Left ventricle myocardium inferior (tissue), 1 donor: Measurements from ENCODE around the gene EIF4B. TPM values are rescaled to one million over a fixed set of nuclear protein-coding genes. Genes with fewer than 3 reads are reported as not detected.

Experiments used
- DNase-seq: peaks from one replicate; pipeline ENCODE4 v3.0.0-alpha.2; 2020
- H3K27ac ChIP-seq: fragments of 200-600 bp; replicated peaks from 2 replicates; pipeline ENCODE4 v1.8.0; 2021
- H3K27me3 ChIP-seq: fragments of 200-600 bp; 2 replicates; pipeline ENCODE4 v1.8.0; 2021; ENCODE audit warnings: low read depth
- H3K36me3 ChIP-seq: fragments of 200-600 bp; 2 replicates; pipeline ENCODE4 v1.8.0; 2021
- H3K4me1 ChIP-seq: fragments of 200-600 bp; 2 replicates; pipeline ENCODE4 v1.8.0; 2021
- H3K4me3 ChIP-seq: fragments of 200-600 bp; 2 replicates; pipeline ENCODE4 v1.8.0; 2021; ENCODE audit warnings: mild to moderate bottlenecking, moderate library complexity
- H3K9me3 ChIP-seq: fragments of 200-600 bp; replicated peaks from 2 replicates; pipeline ENCODE4 v1.8.0; 2021
- intact Hi-C: fragments of 100-400 bp; cut with micrococcal nuclease; formaldehyde crosslinking; loops from one replicate; pipeline ENCODE4 v1.11.0; 2022
- total RNA-seq: library from RNA; stranded (reverse); fragmentation: NEBNext Ultra II Directional; extraction: Animal tissue kit (Norgen Biotek cat#: 25700); gene quantifications from one replicate; pipeline ENCODE4 v1.2.1, GENCODE V29; 2021
- TF ChIP-seq, protein P1 (sequence below): fragments of 200-600 bp; IDR thresholded peaks from 2 replicates; pipeline ENCODE4 v1.8.0; 2021; ENCODE audit warnings: antibody characterized with exemption, mild to moderate bottlenecking, borderline replicate concordance
- donor health status: DM: no; HTN: yes; CAD: no; lungs with severe emphysema.

Gene EIF4B
- total RNA-seq, 1 donor from 2014 or later = 390 TPM

DNA sequence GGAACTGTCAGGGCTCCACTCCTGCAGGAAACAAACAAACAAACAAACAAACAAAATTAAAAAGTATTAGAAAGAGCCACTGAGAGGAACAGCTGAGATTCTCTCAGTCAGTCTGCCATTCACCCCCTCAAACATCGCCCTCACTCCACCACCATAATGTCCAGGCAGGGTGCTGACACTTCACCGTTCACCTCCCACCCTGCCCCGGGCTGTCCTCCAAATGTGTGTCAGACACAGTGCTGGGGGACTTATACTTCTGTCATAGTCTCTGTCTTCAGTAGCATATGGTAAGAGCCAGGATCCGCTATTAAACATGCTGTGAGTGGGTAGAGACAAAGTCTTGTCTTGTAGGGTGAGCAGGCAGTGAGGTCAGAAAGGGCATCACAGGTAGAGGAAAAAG lies 29.1 kb upstream of the EIF4B start:
- no peaks in the 10 kb centered on the region for H3K36me3 ChIP-seq
- no peak overlapping the region for H3K4me3 ChIP-seq
- TF ChIP-seq, protein P1, sequence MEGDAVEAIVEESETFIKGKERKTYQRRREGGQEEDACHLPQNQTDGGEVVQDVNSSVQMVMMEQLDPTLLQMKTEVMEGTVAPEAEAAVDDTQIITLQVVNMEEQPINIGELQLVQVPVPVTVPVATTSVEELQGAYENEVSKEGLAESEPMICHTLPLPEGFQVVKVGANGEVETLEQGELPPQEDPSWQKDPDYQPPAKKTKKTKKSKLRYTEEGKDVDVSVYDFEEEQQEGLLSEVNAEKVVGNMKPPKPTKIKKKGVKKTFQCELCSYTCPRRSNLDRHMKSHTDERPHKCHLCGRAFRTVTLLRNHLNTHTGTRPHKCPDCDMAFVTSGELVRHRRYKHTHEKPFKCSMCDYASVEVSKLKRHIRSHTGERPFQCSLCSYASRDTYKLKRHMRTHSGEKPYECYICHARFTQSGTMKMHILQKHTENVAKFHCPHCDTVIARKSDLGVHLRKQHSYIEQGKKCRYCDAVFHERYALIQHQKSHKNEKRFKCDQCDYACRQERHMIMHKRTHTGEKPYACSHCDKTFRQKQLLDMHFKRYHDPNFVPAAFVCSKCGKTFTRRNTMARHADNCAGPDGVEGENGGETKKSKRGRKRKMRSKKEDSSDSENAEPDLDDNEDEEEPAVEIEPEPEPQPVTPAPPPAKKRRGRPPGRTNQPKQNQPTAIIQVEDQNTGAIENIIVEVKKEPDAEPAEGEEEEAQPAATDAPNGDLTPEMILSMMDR = no peak
- H3K27ac ChIP-seq = no peak overlapping the region
- H3K4me1 ChIP-seq = peaks cover 10% of the 10 kb centered on the region
- intact Hi-C loops = loop anchor here (10.0 kb wide), 1 partner anchor 392 kb away; no protein-coding TSS in a partner anchor
- H3K27me3 ChIP-seq = peaks cover 52% of the 10 kb centered on the region
- no peak for DNase-seq
- H3K9me3 ChIP-seq = no peaks in the 10 kb centered on the region

- peaks cover 5% of the 10 kb centered on the region for H3K4me1 ChIP-seq
- DNase-seq = no peak
- no peaks in the 10 kb centered on the region for H3K36me3 ChIP-seq
- peaks cover 70% of the 10 kb centered on the region for H3K27me3 ChIP-seq
- no peak overlapping the region for H3K27ac ChIP-seq
- H3K4me3 ChIP-seq = no peak overlapping the region
- TF ChIP-seq, protein P1 = no peak
- H3K9me3 ChIP-seq = no peaks in the 10 kb centered on the region
- intact Hi-C loops = loop anchor here (2.0 kb wide), 1 partner anchor 95 kb away; no protein-coding TSS in a partner anchor
These were observed 26.1 kb upstream of the EIF4B start for GRCh38 chr12:52980096-52980649.

DNA sequence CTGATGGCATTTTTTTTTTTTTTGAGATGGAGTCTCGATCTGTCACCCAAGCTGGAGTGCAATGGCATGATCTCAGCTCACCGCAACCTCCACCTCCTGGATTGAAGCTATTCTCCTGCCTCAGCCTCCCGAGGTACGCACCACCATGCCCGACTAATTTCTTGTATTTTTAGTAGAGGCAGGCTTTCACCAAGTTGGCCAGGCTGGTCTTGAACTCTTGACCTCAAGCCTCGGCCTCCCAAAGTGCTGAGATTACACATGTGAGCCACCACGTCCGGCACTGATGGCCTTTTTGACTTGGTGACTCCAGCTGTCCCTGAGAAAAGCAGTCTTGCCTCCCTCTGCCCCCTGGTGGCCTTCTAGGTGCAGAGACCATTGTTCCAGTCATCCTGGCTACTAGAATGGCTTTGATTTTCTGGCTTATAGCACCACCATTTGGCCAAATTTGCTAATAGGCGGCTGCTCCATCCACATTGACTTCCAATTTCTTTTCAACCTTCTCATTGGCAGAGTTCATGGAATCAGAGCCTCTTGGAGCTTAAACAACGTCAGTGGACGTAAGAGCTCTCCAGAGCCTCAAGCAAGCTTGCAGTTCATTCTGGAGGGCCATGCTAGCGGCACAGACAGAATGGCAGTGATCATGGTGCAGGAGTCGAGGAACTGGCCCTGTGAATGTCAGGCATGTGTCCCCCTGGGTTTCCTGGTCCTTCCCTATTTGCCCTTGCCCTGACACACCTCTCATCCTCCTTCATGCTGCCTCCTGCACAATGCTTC lies 25.4 kb upstream of the EIF4B start:
- peaks cover 66% of the 10 kb centered on the region for H3K27me3 ChIP-seq
- H3K4me3 ChIP-seq = no peak overlapping the region
- TF ChIP-seq, protein P1 = peak; percentile 98
- H3K36me3 ChIP-seq = no peaks in the 10 kb centered on the region
- DNase-seq = peak; percentile 84
- no peaks in the 10 kb centered on the region for H3K4me1 ChIP-seq
- intact Hi-C loops = loop anchor here (2.0 kb wide), 1 partner anchor 96 kb away; no protein-coding TSS in a partner anchor
- no peaks in the 10 kb centered on the region for H3K9me3 ChIP-seq
- no peak overlapping the region for H3K27ac ChIP-seq

DNA sequence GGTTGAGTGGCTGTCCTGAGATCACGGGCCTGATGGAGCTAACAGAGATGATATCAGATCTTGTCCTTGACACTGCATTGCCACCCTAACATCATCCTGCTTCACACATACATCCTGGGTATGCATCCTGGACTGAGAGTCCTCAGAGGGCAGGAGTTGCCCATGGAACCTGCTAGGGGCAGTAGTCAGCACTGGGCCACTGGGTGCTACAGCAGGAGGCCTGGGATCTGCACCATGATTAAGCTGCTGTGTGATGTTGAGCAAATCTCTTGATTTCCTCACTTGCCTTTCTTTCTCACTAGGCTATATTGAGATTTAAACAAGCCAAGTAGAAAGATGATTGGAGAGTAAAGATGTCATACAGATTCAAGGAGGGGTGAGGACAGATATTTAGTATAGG lies 22.1 kb upstream of the EIF4B start:
- Histone ChIP-seq H3K9me3 (no peaks in the 10 kb centered on the region), H3K27me3 (peaks cover 34% of the 10 kb centered on the region)
- intact Hi-C loops = no loop called here

DNA sequence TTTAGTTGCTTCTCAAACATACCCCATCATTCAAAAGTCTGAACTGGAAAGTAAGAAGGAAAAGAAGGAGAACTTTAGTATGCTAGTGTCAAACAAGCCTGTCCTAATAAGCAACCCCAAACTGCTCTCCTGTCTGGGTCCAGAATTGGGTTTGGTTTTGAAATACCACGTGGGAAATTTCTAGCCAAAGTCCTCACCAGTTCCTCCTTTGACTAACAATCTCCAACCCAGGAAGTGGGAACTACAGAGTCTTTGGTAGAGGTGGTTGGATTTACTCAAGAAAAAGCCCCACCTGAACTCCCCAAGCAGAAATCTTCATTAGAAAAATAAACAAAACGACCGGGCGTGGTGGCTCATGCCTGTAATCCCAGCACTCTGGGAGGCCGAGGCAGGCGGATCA lies 17.4 kb upstream of the EIF4B start:
- Histone ChIP-seq H3K36me3 (no peaks in the 10 kb centered on the region), H3K4me3 (no peak overlapping the region), H3K4me1 (no peaks in the 10 kb centered on the region), H3K27me3 (peaks cover 11% of the 10 kb centered on the region), H3K27ac (no peak overlapping the region), H3K9me3 (no peaks in the 10 kb centered on the region)
- DNase-seq = no peak
- TF ChIP-seq, protein P1 = no peak
- intact Hi-C loops = no loop called here

More for the DNA sequence above, 22.1 kb upstream of the EIF4B start:
- H3K4me1 ChIP-seq = no peaks in the 10 kb centered on the region
- no peak overlapping the region for H3K27ac ChIP-seq
- H3K36me3 ChIP-seq = no peaks in the 10 kb centered on the region
- no peak overlapping the region for H3K4me3 ChIP-seq
- TF ChIP-seq, protein P1 = no peak
- no peak for DNase-seq
